ENCODE measurements around the gene REC114.
"Not testable (repeated sequence)": the region's sequence is repeated elsewhere in the genome, so short reads cannot be mapped to it uniquely, and the experiment has no call there.

The REC114 gene

DNA sequence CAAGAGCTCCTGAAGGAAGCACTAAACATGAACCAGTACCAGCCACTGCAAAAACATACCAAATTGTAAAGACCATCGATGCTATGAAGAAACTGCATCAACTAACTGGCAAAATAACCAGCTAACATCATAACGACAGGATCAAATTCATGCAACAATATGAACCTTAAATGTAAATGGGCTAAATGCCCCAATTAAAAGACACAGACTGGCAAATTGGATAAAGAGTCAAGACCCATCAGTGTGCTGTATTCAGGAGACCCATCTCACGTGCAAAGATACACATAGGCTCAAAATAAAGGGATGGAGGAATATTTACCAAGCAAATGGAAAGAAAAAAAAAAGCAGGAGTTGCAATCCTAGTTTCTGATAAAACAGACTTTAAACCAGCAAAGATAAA lies 7.0 kb downstream of the REC114 start:
- not testable (repeated sequence) for DNase-seq (ENCODE audit: low read depth, low spot score); H3K9me3 ChIP-seq (ENCODE audit: control insufficient read depth, insufficient read depth, low read length); H3K36me3 ChIP-seq (ENCODE audit: control insufficient read depth, insufficient read depth, low read length); H3K27me3 ChIP-seq (ENCODE audit: control insufficient read depth, insufficient read depth, low read length); H3K4me3 ChIP-seq (ENCODE audit: low read length); H3K4me1 ChIP-seq (ENCODE audit: control insufficient read depth, insufficient read depth, low read length); H3K27ac ChIP-seq (ENCODE audit: low read length)
- no CpG with 5 or more reads among the region's 3 CpGs for WGBS (ENCODE audit: insufficient coverage, insufficient read length)

DNA sequence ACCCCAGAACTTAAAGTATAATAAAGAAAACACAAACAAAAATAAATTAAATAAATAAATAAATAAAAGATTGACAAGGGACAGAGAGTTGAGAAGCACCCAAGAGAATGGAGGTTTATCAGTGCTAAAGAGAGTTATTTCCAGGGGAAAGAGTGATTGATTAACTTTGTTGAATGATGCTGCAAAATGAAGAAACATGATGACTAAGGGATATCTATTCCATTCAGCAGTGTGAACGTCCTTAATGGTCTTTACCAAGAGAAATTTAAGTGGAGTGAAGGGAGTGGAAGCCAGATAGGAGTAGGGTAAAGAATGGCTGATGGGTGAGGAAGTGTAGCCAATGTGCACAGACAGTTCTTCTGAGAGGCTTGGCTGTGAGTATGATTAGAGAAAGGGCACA lies 11.1 kb downstream of the REC114 start:
- no CpG with 5 or more reads among the region's 1 CpG for WGBS (ENCODE audit: insufficient coverage, insufficient read length)
- Histone ChIP-seq H3K4me3 (ENCODE audit: low read length) (no peak overlapping the region), H3K9me3 (ENCODE audit: control insufficient read depth, insufficient read depth, low read length) (no peaks in the 10 kb centered on the region), H3K27me3 (ENCODE audit: control insufficient read depth, insufficient read depth, low read length) (no peaks in the 10 kb centered on the region), H3K4me1 (ENCODE audit: control insufficient read depth, insufficient read depth, low read length) (no peaks in the 10 kb centered on the region; the same call in 1 of the 2 replicates), H3K36me3 (ENCODE audit: control insufficient read depth, insufficient read depth, low read length) (no peaks in the 10 kb centered on the region), H3K27ac (ENCODE audit: low read length) (no peak overlapping the region)
- no peak for DNase-seq (ENCODE audit: low read depth, low spot score)

DNA sequence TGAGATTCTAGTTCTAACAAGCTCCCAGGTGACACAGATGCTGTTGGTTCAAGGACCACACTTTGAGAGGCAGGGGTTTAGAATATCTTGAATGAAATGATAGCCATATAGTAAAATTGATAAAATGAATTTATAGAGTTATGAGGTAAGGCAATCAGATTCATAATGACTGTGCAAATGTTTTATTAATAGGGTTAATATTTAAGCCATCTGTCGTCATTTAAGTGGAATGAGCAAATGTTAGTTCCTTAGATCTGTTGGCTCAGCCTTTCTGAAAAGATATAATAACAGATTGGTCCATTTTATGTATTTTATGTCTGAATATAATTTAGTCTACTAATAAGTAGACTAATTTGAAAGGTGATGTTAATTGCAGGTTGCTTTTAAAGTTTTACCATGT lies 12.9 kb downstream of the REC114 start:
- Histone ChIP-seq H3K36me3 (ENCODE audit: control insufficient read depth, insufficient read depth, low read length) (no peaks in the 10 kb centered on the region), H3K27me3 (ENCODE audit: control insufficient read depth, insufficient read depth, low read length) (no peaks in the 10 kb centered on the region), H3K27ac (ENCODE audit: low read length) (no peak overlapping the region), H3K4me1 (ENCODE audit: control insufficient read depth, insufficient read depth, low read length) (no peaks in the 10 kb centered on the region; the same call in 1 of the 2 replicates), H3K9me3 (ENCODE audit: control insufficient read depth, insufficient read depth, low read length) (no peaks in the 10 kb centered on the region), H3K4me3 (ENCODE audit: low read length) (no peak overlapping the region)
- no peak for DNase-seq (ENCODE audit: low read depth, low spot score)
- WGBS (ENCODE audit: insufficient coverage, insufficient read length) = no CpG with 5 or more reads among the region's 1 CpG

DNA sequence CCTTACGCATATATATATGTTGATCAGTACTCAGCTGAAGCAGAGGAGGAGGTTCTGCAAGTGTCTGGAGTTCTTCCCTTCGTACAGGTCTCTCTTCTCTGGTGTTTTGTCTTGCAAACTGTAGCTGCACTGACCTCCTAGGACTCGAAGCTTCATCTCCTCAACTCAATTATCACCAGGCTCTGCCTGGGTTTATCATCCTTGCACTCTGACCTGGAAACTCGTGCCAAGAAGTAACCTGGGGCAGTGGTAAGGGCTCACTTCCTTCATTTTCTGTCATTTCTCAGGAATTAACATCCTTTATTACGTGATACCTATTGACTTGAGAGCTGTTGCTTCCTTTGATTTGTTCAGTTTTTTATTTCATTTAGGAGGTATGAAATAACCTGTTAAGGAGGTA lies 14.4 kb downstream of the REC114 start:
- Histone ChIP-seq H3K27ac (ENCODE audit: low read length) (no peak overlapping the region), H3K4me1 (ENCODE audit: control insufficient read depth, insufficient read depth, low read length) (no peaks in the 10 kb centered on the region; the same call in 1 of the 2 replicates), H3K27me3 (ENCODE audit: control insufficient read depth, insufficient read depth, low read length) (no peaks in the 10 kb centered on the region), H3K36me3 (ENCODE audit: control insufficient read depth, insufficient read depth, low read length) (no peaks in the 10 kb centered on the region), H3K9me3 (ENCODE audit: control insufficient read depth, insufficient read depth, low read length) (no peaks in the 10 kb centered on the region), H3K4me3 (ENCODE audit: low read length) (no peak overlapping the region)
- no CpG with 5 or more reads among the region's 5 CpGs for WGBS (ENCODE audit: insufficient coverage, insufficient read length)
- DNase-seq (ENCODE audit: low read depth, low spot score) = no peak

DNA sequence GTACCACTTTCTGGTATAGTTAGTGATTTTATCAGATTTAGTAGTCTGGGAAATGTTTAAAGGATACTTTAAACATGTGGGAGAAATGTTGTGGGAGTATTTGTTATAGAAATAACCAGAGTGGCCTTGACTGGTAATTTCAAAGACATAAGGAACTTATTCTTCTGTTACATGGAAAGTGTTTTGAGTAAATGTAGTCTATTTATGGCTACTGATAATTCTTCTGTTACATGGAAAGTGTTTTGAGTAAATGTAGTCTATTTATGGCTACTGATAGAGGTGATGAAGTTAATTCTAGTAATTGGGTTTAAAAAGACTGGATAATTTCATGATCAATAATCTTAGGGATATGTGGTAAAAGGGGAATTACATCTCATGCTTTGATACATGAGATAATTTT lies 17.7 kb downstream of the REC114 start:
- H3K9me3 ChIP-seq (ENCODE audit: control insufficient read depth, insufficient read depth, low read length) = no peaks in the 10 kb centered on the region
- H3K27ac ChIP-seq (ENCODE audit: low read length) = no peak overlapping the region
- H3K27me3 ChIP-seq (ENCODE audit: control insufficient read depth, insufficient read depth, low read length) = no peaks in the 10 kb centered on the region
- DNase-seq (ENCODE audit: low read depth, low spot score) = no peak
- no peaks in the 10 kb centered on the region for H3K36me3 ChIP-seq (ENCODE audit: control insufficient read depth, insufficient read depth, low read length)
- no peaks in the 10 kb centered on the region; the same call in 1 of the 2 replicates for H3K4me1 ChIP-seq (ENCODE audit: control insufficient read depth, insufficient read depth, low read length)
- H3K4me3 ChIP-seq (ENCODE audit: low read length) = no peak overlapping the region

DNA sequence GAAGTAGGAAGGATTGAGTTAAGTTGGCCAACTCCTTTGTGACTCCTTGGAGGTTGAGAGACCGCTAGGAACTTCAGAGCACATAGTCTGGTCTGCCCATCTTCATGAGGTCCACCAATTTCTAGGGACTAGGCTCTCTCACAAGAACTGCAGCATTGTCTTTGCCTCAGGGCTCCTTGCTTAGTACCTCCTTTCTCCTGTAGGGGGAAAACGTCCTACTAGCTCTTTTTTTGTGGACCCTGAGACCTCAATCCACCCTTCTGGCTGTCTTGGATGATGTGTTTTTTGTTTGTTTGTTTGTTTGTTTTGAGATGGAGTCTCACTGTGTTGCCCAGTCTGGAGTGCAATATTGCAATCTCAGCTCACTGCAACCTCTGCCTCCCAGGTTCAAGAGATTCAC lies 21.6 kb downstream of the REC114 start:
- no CpG with 5 or more reads among the region's 2 CpGs for WGBS (ENCODE audit: insufficient coverage, insufficient read length)
- H3K4me3 ChIP-seq (ENCODE audit: low read length) = no peak overlapping the region
- H3K9me3 ChIP-seq (ENCODE audit: control insufficient read depth, insufficient read depth, low read length) = no peaks in the 10 kb centered on the region
- DNase-seq (ENCODE audit: low read depth, low spot score) = peak; percentile 22
- H3K27ac ChIP-seq (ENCODE audit: low read length) = no peak overlapping the region
- H3K4me1 ChIP-seq (ENCODE audit: control insufficient read depth, insufficient read depth, low read length) = no peaks in the 10 kb centered on the region
- no peaks in the 10 kb centered on the region for H3K36me3 ChIP-seq (ENCODE audit: control insufficient read depth, insufficient read depth, low read length)
- H3K27me3 ChIP-seq (ENCODE audit: control insufficient read depth, insufficient read depth, low read length) = no peaks in the 10 kb centered on the region

DNA sequence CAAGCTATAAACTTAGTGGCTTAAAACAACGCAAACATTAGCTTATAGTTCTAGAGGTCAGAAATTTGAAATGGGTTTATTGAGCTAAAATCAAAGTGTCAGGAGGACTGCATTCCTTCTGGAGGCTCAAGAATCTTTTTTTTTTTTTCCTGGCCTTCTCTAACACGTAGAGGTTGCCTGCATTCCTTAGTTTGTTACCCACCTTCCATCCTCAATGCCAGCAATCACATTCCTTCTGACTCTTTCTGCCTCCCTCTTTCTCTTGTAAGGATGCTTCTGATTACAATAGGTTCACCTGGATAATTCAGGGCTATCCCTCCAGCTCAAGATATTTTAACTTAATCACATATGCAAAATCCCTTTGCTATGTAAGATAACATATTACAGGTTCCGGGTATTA lies 24.8 kb downstream of the REC114 start:
- no peaks in the 10 kb centered on the region for H3K9me3 ChIP-seq (ENCODE audit: control insufficient read depth, insufficient read depth, low read length)
- H3K27ac ChIP-seq (ENCODE audit: low read length) = no peak overlapping the region
- no CpG with 5 or more reads among the region's 3 CpGs for WGBS (ENCODE audit: insufficient coverage, insufficient read length)
- no peak for DNase-seq (ENCODE audit: low read depth, low spot score)
- no peaks in the 10 kb centered on the region for H3K27me3 ChIP-seq (ENCODE audit: control insufficient read depth, insufficient read depth, low read length)
- no peak overlapping the region for H3K4me3 ChIP-seq (ENCODE audit: low read length)
- H3K4me1 ChIP-seq (ENCODE audit: control insufficient read depth, insufficient read depth, low read length) = no peaks in the 10 kb centered on the region
- H3K36me3 ChIP-seq (ENCODE audit: control insufficient read depth, insufficient read depth, low read length) = no peaks in the 10 kb centered on the region

DNA sequence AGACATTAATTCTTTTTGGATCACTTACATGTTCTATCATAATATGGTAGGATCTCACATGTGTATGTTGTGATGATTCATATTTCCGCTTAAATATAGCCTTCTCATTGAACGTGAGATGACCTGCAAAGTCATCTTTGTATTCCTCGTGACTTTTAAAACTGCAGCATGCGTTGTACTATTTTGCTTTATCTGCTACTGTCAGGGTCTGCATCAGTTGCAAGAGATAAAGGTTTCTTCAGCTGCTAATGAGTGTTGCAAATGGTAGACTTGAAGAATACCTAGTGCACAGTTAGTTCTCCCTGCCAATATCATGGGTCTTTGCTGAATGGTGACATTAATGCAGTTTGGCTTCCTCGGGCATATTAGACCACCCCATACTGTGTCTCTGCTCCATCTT lies 31.8 kb downstream of the REC114 start:
- H3K9me3 ChIP-seq (ENCODE audit: control insufficient read depth, insufficient read depth, low read length) = no peaks in the 10 kb centered on the region
- no CpG with 5 or more reads among the region's 5 CpGs for WGBS (ENCODE audit: insufficient coverage, insufficient read length)
- H3K4me1 ChIP-seq (ENCODE audit: control insufficient read depth, insufficient read depth, low read length) = no peaks in the 10 kb centered on the region
- H3K27ac ChIP-seq (ENCODE audit: low read length) = no peak overlapping the region
- H3K4me3 ChIP-seq (ENCODE audit: low read length) = no peak overlapping the region
- no peaks in the 10 kb centered on the region for H3K36me3 ChIP-seq (ENCODE audit: control insufficient read depth, insufficient read depth, low read length)
- no peaks in the 10 kb centered on the region for H3K27me3 ChIP-seq (ENCODE audit: control insufficient read depth, insufficient read depth, low read length)
- no peak for DNase-seq (ENCODE audit: low read depth, low spot score)

DNA sequence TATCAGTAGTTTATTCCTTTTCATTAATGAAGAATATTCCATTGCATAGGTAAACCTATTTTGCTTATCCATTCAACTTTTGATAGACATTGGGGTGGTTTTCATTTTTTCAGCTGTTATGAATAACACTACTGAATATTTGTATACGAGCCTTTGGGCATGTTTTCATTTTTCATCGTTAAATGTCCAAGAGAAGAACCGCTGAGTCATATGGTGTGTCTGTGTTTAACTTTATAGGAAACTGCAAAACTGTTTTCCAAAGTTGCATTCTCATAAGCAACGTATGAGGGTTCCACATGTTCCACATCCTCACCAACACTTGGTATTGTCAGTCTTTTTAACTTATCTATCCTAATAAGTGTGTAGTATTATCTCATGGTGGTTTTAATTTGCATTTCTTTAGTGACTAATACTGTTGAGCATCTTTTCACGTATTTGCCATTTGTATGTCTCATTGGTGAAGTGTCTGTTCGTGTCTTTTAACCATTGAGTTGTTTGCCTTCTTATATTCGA lies 33.8 kb downstream of the REC114 start:
- no CpG with 5 or more reads among the region's 7 CpGs for WGBS (ENCODE audit: insufficient coverage, insufficient read length)
- no peak overlapping the region for H3K27ac ChIP-seq (ENCODE audit: low read length)

DNA sequence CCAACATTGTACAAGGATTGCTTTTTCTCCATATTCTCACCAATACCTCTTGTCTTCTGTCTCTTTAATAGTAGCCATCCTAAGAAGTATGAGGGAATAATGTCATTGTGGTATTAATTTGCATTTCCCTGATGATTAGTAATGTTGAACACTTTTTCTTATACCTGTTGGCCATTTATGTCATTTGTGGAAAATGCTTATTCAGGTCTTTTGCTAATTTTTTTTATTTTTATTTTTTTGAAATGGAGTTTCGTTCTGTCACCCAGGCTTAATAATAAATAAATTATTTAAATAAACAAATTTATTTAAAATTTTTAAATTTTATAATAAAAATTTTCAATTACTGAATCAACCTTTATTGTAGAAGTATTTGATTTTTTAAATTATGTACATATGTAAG lies 37.1 kb downstream of the REC114 start:
- Histone ChIP-seq H3K36me3 (ENCODE audit: control insufficient read depth, insufficient read depth, low read length) (no peaks in the 10 kb centered on the region), H3K27me3 (ENCODE audit: control insufficient read depth, insufficient read depth, low read length) (no peaks in the 10 kb centered on the region), H3K4me1 (ENCODE audit: control insufficient read depth, insufficient read depth, low read length) (no peaks in the 10 kb centered on the region), H3K4me3 (ENCODE audit: low read length) (no peak overlapping the region), H3K27ac (ENCODE audit: low read length) (no peak overlapping the region), H3K9me3 (ENCODE audit: control insufficient read depth, insufficient read depth, low read length) (no peaks in the 10 kb centered on the region)
- no peak for DNase-seq (ENCODE audit: low read depth, low spot score)
- no CpG with 5 or more reads among the region's 1 CpG for WGBS (ENCODE audit: insufficient coverage, insufficient read length)

More for the DNA sequence above, 33.8 kb downstream of the REC114 start:
- no peaks in the 10 kb centered on the region for H3K4me1 ChIP-seq (ENCODE audit: control insufficient read depth, insufficient read depth, low read length)
- no peak for DNase-seq (ENCODE audit: low read depth, low spot score)
- no peaks in the 10 kb centered on the region for H3K36me3 ChIP-seq (ENCODE audit: control insufficient read depth, insufficient read depth, low read length)
- H3K27me3 ChIP-seq (ENCODE audit: control insufficient read depth, insufficient read depth, low read length) = no peaks in the 10 kb centered on the region
- H3K9me3 ChIP-seq (ENCODE audit: control insufficient read depth, insufficient read depth, low read length) = no peaks in the 10 kb centered on the region
- no peak overlapping the region for H3K4me3 ChIP-seq (ENCODE audit: low read length)

DNA sequence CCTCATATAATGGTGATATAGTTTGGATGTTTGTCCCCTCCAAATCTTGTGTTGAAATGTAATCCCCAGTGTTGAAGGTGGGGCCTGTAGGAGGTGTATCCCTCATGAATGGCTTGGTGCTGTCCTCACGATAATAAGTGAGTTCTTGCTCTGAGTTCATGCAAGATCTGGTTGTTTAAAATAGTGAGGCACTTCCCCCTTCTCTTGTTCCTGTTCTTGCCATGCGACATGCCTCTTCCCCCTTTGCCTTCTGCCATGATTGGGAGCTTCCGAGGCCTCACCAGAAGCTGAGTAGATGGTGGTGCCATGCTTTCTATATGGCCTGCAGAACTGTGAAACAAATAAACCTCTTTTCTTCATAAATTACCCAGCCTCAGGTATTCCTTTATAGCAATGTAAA lies 39.2 kb downstream of the REC114 start:
- WGBS (ENCODE audit: insufficient coverage, insufficient read length) = no CpG with 5 or more reads among the region's 3 CpGs

More for the DNA sequence above, 39.2 kb downstream of the REC114 start:
- H3K27ac ChIP-seq (ENCODE audit: low read length) = no peak overlapping the region
- DNase-seq (ENCODE audit: low read depth, low spot score) = no peak
- H3K4me3 ChIP-seq (ENCODE audit: low read length) = no peak overlapping the region
- H3K4me1 ChIP-seq (ENCODE audit: control insufficient read depth, insufficient read depth, low read length) = no peaks in the 10 kb centered on the region
- no peaks in the 10 kb centered on the region for H3K36me3 ChIP-seq (ENCODE audit: control insufficient read depth, insufficient read depth, low read length)
- H3K9me3 ChIP-seq (ENCODE audit: control insufficient read depth, insufficient read depth, low read length) = no peaks in the 10 kb centered on the region
- no peaks in the 10 kb centered on the region for H3K27me3 ChIP-seq (ENCODE audit: control insufficient read depth, insufficient read depth, low read length)

Measured in iPS DF 6.9 (cell line).